Activated naive CD4-positive, alpha-beta T cell treated with anti-CD3 and anti-CD28 coated beads, Interleukin-2, amount 10 ng/mL, durations not matched to agents 7 days and 5 days (primary cell): ENCODE results near the gene PLEKHN1.
A peak's percentile ranks its signal among the peaks of the same experiment; 100 is the strongest.

ENCODE experiments used
- CTCF ChIA-PET: fragments of 350-600 bp; sonication (Branson Sonifier 250); formaldehyde crosslinking; loops from one replicate; lab custom pipeline; 2021; ENCODE audit warnings: antibody characterized with exemption; lab: Charles Lee
- DNase-seq: peaks from one replicate; pipeline ENCODE4 v3.0.0-alpha.2; 2020
- H3K27ac Mint-ChIP-seq: one replicate; pipeline ENCODE4 v1.8.0; 2021; ENCODE audit warnings: mild to moderate bottlenecking, moderate library complexity, mixed read lengths
- H3K27me3 Mint-ChIP-seq: one replicate; pipeline ENCODE4 v1.8.0; 2021; ENCODE audit warnings: mild to moderate bottlenecking, mixed read lengths
- H3K36me3 Mint-ChIP-seq: one replicate; pipeline ENCODE4 v1.8.0; 2021; ENCODE audit warnings: mixed read lengths
- H3K4me1 Mint-ChIP-seq: one replicate; pipeline ENCODE4 v1.8.0; 2021; ENCODE audit warnings: mixed read lengths
- H3K4me3 Mint-ChIP-seq: one replicate; pipeline ENCODE4 v1.8.0; 2021; ENCODE audit warnings: mild to moderate bottlenecking, moderate library complexity, mixed read lengths
- H3K9me3 Mint-ChIP-seq: one replicate; pipeline ENCODE4 v1.8.0; 2021; ENCODE audit warnings: mixed read lengths

PLEKHN1 gene

DNA sequence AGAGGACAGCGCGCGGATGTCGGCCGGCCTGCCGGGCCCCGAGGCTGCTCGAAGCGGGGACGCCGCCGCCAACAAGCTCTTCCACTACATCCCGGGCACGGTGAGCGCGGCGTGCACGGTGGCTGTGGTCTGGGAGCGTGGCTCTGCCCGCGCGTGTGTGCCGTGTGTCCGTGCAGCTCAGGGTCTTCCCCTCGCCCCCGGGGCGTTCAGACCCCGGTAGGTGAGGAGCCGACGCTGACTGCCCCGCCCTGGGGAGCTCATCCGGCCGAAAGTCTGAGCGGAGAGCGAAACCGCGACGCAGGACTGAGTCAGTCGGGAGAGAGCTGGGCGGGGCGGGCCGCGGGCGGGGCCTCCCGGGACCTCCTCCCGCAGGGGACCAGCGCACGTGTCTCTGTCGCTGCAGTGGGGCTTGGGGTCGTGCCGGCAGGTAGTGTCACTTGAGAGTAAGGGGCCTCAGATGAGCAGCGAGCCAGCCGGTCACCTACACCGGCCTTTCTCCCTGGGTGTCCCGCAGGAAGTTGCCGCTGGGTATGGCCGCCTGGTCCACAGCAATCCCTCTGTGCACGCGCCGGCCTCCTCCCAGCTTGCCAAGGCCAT is 520 bp downstream of the PLEKHN1 start:
- Mint-ChIP-seq H3K27me3 (peaks cover 41% of the 10 kb centered on the region), H3K36me3 (no peaks in the 10 kb centered on the region), H3K9me3 (peaks cover 7% of the 10 kb centered on the region), H3K4me3 (peak overlapping the region; percentile 79), H3K4me1 (peaks cover 16% of the 10 kb centered on the region), H3K27ac (peak overlapping the region; percentile 80)
- CTCF ChIA-PET: interaction anchor here (1.0 to 1.2 kb wide), 3 partner anchors 16 to 97 kb away, joined by 3 read pairs; no protein-coding TSS in a partner anchor
- DNase-seq: peak; percentile 91

DNA sequence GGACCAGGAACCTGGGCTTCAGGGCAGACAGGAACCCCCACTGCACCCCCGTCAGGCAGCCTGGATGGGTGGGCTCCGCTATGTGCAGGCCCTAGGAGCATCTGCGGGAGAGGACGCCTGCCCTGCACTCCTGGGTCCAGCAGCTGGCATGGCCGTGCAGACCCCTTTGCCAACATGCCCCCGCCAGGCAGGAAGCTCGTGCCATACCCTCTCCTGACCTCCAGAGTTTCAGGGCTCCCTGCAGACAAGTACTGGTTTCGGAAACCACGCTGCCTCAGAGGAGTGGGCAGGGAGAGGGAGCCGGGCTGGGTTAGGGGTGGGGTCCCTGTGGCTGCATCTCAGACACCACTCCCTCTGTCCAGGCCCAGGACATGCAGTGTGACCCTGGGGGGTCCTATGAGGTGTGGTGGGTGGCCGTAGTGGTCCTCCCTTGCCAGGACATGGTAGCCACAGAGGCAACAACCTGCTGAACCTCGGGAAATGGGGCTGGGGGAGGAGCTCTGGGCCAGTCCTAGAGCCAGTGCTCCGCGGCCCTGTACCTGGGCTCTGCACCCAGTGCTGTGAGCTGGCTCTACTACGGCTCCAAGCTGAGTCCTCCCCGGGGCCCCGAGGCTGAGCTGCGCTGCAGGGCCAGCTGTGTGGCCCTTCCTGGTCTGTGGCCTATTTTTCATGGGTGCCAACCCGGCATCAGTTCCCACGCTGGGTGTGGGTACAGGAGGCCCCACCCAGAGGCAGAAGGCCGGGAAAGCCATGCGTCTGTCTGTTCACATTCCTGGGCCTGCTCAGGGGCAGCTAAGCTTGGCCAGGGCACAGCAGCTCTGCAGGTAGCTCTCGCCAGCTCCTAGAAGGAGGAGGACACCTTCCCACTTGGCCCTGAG is 1.4 kb downstream of the PLEKHN1 start:
- Mint-ChIP-seq H3K27me3 (peaks cover 47% of the 10 kb centered on the region), H3K36me3 (no peaks in the 10 kb centered on the region), H3K4me3 (no peak overlapping the region), H3K4me1 (peaks cover 13% of the 10 kb centered on the region), H3K27ac (no peak overlapping the region), H3K9me3 (peaks cover 7% of the 10 kb centered on the region)
- DNase-seq: no peak
- CTCF ChIA-PET: no interaction called here

DNA sequence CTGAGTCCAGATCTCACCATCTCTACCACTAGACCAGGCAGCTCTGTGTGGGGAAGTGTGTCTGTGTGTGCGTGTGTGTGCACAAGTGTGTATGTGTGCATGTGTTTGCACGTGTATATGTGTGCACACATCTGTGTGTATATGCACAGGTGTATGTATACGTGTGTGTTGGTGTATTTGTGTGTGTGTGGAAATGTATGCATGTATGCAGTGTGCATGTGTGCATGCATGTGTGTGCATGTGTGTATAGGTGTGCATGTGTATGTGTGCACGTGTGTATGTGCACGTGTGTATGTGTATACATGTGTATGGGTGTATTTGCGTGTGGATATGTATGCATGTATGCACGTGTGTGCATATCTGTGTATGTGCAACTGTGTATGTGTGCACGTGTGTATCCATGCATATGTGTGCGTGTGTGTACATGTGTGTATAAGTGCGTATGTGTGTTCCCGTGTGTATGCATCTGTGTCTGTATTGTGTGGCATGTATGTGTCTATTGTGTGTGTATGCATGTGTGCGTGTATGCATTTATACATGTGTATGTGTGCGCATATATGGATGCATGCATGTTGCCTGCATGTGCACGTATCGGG is 3.1 kb downstream of the PLEKHN1 start:
- Mint-ChIP-seq H3K4me3 (no peak overlapping the region), H3K4me1 (peaks cover 13% of the 10 kb centered on the region), H3K27ac (no peak overlapping the region), H3K9me3 (peaks cover 7% of the 10 kb centered on the region), H3K27me3 (peaks cover 60% of the 10 kb centered on the region), H3K36me3 (no peaks in the 10 kb centered on the region)
- CTCF ChIA-PET: no interaction called here
- no peak for DNase-seq

DNA sequence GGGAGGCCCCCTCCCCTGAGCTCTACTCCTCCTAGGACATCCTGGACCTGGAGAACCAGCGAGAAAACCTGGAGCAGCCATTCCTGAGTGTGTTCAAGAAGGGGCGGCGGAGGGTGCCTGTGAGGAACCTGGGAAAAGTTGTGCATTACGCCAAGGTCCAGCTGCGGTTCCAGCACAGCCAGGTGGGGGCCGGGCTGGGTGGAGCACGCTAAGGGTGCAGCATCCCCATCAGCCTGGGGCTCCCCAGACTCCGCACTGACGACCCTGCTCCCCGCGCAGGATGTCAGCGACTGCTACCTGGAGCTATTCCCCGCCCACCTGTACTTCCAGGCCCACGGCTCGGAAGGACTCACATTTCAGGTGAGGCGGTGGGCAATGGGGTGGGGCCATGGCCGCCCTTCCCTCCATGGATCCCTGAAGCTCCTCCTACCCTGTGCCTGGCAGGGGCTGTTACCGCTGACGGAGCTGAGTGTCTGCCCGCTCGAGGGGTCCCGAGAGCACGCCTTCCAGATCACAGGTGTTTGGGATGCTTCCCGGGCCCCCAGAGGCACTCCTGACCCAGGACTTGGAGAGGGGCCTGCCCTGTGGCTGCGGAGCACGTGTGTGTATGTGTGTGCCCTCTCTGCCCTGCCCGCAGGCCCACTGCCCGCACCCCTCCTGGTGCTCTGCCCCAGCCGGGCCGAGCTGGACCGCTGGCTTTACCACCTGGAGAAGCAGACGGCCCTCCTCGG is 4.1 kb downstream of the PLEKHN1 start:
- CTCF ChIA-PET: interaction anchor here (0.9 kb wide), 1 partner anchor 13 kb away, joined by 5 read pairs; no protein-coding TSS in a partner anchor
- Mint-ChIP-seq H3K27me3 (peaks cover 70% of the 10 kb centered on the region), H3K27ac (no peak overlapping the region)

DNA sequence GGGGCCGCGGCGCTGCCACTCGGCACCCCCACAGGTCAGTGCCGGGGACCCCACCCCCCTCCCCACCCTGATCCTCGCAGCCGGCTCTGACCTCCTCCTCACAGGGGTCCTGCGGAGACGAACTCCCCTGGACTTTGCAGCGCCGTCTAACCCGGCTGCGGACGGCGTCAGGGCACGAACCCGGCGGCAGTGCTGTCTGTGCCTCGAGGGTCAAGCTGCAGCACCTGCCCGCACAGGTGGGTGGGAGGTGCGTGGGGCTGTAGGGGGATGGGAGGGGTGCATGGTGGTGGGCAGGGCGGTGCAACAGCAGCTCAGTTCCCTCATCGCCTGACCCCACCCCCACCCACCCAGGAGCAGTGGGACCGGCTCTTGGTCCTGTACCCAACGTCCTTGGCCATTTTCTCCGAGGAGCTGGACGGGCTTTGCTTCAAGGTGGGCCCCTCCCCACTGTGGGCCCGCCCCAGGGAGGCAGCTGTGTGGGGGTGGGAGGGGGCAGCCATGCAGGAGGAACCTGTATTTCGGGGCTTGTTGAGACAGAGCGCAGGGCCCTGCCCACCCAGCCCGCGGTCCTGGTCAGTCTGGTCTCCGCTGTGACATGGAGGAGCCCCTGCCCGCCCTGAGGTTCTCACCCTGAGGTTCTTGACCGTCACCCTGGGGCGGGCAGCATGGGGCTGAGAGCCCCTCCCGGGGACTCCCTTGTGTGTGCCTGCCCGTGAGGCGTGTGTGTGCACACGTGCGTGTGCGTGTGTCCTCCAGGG is 4.9 kb downstream of the PLEKHN1 start:
- CTCF ChIA-PET: interaction anchor here (0.9 to 1.0 kb wide), 2 partner anchors 12 to 13 kb away, joined by 3 to 5 read pairs; no protein-coding TSS in a partner anchor
- Mint-ChIP-seq H3K9me3 (peaks cover 7% of the 10 kb centered on the region), H3K27ac (no peak overlapping the region), H3K4me1 (peaks cover 14% of the 10 kb centered on the region), H3K36me3 (no peaks in the 10 kb centered on the region), H3K27me3 (peaks cover 78% of the 10 kb centered on the region), H3K4me3 (no peak overlapping the region)
- no peak for DNase-seq

More for the DNA sequence above, 4.1 kb downstream of the PLEKHN1 start:
- Mint-ChIP-seq H3K4me3 (no peak overlapping the region), H3K9me3 (peaks cover 7% of the 10 kb centered on the region), H3K4me1 (peaks cover 12% of the 10 kb centered on the region), H3K36me3 (no peaks in the 10 kb centered on the region)
- DNase-seq: no peak

DNA sequence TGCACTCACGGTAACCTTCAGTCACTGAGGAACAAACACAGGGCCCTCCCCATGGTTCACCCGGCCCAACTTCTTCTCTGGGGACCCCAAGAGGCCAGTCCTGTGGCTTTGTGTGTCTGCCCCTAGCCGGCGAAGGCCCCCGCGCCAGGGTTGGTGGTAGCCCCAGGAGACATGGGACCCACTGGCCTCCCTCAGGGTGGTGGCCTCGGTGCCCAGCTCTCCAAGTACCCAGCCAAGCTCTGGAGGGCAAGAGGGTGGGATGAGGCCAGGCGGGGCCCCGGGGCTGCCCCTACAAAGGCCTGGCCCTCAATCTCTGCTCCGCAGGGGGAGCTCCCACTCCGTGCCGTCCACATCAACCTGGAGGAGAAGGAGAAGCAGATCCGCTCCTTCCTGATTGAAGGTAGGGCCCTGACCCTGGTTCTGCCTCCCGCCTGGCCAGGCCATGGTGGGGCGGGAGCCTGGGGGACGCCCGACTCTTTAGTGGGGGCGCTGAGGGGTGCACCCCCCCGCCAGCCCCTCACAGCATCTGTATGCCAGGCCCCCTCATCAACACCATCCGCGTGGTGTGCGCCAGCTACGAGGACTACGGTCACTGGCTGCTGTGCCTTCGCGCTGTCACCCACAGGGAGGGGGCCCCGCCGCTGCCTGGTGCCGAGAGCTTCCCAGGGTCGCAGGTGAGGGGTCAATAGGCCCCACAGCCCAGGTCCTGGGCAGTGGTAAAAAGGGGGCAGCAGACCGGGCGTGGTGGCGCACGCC is 5.6 kb downstream of the PLEKHN1 start:
- no peak overlapping the region for H3K27ac Mint-ChIP-seq
- DNase-seq: no peak
- peaks cover 7% of the 10 kb centered on the region for H3K9me3 Mint-ChIP-seq
- no peaks in the 10 kb centered on the region for H3K36me3 Mint-ChIP-seq
- CTCF ChIA-PET: interaction anchor here (1.0 kb wide), 1 partner anchor 13 kb away, joined by 3 read pairs; no protein-coding TSS in a partner anchor
- H3K27me3 Mint-ChIP-seq: peaks cover 77% of the 10 kb centered on the region
- peaks cover 12% of the 10 kb centered on the region for H3K4me1 Mint-ChIP-seq
- no peak overlapping the region for H3K4me3 Mint-ChIP-seq

DNA sequence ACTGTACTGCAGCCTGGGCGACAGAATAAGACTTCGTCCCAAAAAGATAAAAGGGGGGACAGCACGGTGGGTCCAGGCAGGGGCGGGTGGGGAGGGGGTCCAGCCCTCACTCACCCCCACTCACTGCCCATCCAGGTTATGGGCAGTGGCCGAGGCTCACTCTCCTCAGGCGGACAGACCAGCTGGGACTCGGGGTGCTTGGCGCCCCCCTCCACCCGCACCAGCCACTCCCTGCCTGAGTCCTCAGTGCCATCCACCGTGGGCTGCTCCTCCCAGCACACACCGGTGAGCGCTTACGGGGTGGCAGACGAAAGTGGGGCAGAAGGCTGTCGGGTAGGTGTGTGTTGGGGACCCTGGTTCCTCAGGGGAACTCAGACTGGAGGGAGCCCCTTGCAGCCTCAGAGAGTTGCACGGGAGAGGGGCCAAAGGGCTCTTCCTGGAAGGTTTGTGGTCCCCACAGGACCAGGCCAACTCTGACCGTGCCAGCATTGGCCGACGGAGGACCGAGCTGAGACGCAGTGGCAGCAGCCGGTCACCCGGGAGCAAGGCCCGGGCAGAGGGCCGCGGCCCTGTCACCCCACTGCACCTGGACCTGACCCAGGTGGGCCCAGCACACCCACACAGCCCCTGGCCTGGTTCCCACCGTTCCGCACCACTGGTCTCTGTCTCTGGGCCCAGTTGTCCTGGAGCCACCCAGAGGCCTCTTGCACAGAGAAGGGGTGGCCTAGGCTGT is 6.6 kb downstream of the PLEKHN1 start:
- Mint-ChIP-seq H3K27ac (no peak overlapping the region), H3K4me1 (peaks cover 7% of the 10 kb centered on the region), H3K36me3 (no peaks in the 10 kb centered on the region), H3K9me3 (peaks cover 7% of the 10 kb centered on the region), H3K4me3 (no peak overlapping the region), H3K27me3 (peaks cover 70% of the 10 kb centered on the region)
- CTCF ChIA-PET: no interaction called here
- no peak for DNase-seq

DNA sequence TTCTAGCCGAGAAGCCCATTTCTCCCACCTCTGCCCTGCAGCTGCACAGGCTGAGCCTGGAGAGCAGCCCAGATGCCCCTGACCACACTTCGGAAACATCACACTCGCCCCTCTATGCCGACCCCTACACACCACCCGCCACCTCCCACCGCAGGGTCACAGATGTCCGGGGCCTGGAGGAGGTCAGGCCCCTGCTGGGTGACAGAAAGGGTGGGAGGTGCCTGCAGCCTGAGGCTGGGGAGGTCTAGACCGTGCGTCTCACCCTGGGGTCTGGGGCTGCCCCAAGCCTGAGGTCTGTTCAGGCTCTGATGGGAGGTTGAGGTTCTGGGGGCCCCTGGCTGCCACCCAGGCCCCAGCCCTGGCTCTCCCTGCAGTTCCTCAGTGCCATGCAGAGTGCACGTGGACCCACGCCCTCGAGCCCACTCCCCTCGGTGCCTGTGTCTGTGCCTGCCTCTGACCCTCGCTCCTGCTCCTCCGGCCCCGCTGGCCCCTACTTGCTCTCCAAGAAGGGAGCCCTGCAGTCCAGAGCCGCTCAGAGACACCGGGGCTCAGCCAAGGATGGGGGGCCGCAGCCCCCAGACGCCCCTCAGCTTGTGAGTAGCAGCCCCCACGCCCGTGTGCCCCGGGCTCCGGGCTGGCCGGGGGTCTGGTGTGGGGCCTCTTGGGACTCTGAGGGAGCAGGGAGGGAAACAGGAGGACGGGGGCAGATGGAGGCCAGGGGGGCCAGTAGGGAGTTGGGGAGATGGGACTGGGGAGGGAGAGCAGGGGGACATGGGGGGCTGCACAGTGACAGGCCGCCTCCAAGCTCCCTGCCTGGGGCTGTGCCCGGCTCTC is 7.4 kb downstream of the PLEKHN1 start:
- H3K9me3 Mint-ChIP-seq: peaks cover 10% of the 10 kb centered on the region
- DNase-seq: no peak
- peaks cover 3% of the 10 kb centered on the region for H3K36me3 Mint-ChIP-seq
- H3K27me3 Mint-ChIP-seq: peaks cover 67% of the 10 kb centered on the region
- CTCF ChIA-PET: interaction anchor here (3.1 kb wide), 1 partner anchor 68 kb away, joined by 17 read pairs; no protein-coding TSS in a partner anchor
- H3K4me3 Mint-ChIP-seq: no peak overlapping the region
- no peak overlapping the region for H3K27ac Mint-ChIP-seq
- peaks cover 10% of the 10 kb centered on the region for H3K4me1 Mint-ChIP-seq

DNA sequence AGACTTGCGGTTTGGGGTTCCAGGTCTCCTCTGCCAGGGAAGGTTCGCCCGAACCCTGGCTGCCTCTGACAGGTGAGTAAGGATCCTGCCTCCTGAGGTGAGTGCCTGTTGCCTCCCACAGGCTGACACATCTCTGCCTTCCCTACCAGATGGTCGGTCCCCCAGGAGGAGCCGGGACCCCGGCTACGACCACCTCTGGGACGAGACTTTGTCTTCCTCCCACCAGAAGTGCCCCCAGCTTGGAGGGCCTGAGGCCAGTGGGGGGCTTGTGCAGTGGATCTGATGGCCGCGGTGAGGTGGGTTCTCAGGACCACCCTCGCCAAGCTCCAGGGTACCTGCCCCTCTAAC is 8.0 kb downstream of the PLEKHN1 start:
- CTCF ChIA-PET: interaction anchor here (3.1 kb wide), 1 partner anchor 69 kb away, joined by 17 read pairs; no protein-coding TSS in a partner anchor
- no peak overlapping the region for H3K4me3 Mint-ChIP-seq
- H3K27me3 Mint-ChIP-seq: peaks cover 65% of the 10 kb centered on the region
- H3K27ac Mint-ChIP-seq: no peak overlapping the region
- peaks cover 9% of the 10 kb centered on the region for H3K9me3 Mint-ChIP-seq
- peaks cover 10% of the 10 kb centered on the region for H3K4me1 Mint-ChIP-seq
- H3K36me3 Mint-ChIP-seq: peaks cover 3% of the 10 kb centered on the region
- DNase-seq: no peak

DNA sequence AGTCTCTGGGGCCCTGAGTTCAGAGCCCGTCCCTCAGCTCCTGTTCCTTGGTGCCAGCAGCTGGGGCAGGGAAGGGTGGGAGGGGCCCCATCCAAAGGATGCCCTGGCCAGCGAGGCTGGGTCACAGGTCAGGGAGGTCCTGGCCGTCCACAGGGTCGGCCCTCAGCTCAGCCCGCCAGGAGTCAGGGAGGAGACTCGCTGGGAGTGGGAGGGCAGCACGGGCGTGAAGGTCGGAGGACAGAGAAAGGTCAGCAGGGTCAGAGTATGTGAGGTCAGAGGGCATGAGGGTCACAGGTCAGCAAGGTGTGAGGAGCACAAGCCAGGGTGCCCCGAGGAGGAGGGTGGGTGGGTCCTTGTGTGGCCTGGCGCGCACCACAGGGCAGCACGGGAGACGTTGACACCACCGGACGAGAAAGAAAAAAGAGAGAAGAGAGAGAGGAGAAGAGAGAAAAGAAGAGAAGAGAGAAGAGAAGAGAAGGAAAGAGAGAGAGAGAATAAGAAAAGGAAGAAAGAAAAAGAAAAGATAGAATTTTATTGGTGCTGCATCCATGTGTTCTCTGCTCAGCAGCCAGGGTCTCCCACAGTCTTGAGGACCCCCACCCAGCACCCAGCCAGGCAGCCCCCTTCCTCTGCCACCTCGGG is 8.5 kb downstream of the PLEKHN1 start:
- CTCF ChIA-PET: interaction anchor here (3.1 kb wide), 1 partner anchor 69 kb away, joined by 17 read pairs; no protein-coding TSS in a partner anchor
- H3K9me3 Mint-ChIP-seq: peaks cover 4% of the 10 kb centered on the region
- peaks cover 10% of the 10 kb centered on the region for H3K4me1 Mint-ChIP-seq
- H3K4me3 Mint-ChIP-seq: no peak overlapping the region
- H3K27me3 Mint-ChIP-seq: peaks cover 62% of the 10 kb centered on the region
- no peak overlapping the region for H3K27ac Mint-ChIP-seq
- DNase-seq: no peak
- peaks cover 3% of the 10 kb centered on the region for H3K36me3 Mint-ChIP-seq

DNA sequence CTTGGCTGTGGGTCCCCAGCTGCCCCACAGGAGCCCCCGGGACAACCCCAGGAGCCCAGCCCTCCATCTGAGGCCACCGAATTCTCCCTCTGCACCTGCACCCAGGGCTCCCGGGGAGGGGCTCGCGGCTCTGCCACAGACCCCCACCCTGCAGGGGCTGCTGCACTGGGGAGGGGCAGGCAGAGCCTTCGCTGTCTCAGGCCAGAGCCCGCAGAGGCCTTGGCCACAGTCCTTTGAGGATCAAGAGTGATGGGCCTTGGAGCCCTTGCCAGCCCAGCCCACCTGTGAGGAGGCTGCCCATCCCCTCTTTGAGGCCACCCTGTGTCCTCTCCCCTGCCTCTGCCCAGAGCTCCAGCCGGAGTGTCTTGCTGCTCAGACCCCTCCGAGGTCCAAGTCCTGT is 9.1 kb downstream of the PLEKHN1 start:
- no peak overlapping the region for H3K4me3 Mint-ChIP-seq
- CTCF ChIA-PET: interaction anchor here (1.3 to 3.1 kb wide), 3 partner anchors 35 to 70 kb away, joined by 3 to 17 read pairs (median 3); no protein-coding TSS in a partner anchor
- peaks cover 56% of the 10 kb centered on the region for H3K27me3 Mint-ChIP-seq

More for the DNA sequence above, 9.1 kb downstream of the PLEKHN1 start:
- no peak for DNase-seq
- peak overlapping the region; percentile 52 for H3K27ac Mint-ChIP-seq
- H3K9me3 Mint-ChIP-seq: peaks cover 4% of the 10 kb centered on the region
- H3K36me3 Mint-ChIP-seq: peaks cover 3% of the 10 kb centered on the region
- H3K4me1 Mint-ChIP-seq: peaks cover 10% of the 10 kb centered on the region
